Measurements from ENCODE around the gene GJC2.

DNA sequence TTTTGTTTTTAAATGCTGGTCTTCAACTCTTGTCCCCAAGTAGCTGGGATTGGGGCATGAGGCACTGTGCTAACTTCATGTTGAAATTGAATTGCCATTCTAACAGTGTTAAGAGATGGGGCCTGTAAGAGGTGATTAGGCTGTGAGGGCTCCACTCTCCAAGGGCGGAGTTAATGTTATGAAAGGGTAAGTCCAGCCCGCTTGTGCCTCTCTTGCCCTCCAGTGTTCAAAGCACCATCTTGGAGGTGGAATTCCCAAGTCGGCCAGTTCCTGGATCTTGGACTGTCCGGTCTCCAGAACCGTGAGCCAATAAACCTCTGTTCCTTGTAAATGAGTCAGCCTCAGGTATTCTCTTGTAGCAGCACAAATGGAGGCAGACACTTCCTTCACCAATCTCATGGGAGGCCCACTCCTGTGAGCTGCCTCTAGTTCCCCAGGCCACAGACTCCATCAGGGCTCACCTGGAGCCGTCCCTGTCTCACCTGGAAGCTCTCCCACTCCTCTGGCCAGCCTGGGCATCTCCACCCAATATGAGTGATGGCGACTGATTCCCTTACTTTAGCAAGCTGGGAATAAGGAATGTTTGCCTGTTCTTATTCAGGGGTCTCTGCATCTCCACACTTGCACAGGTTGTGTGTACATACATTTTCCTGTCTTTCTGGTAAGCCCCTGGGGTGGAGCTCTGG is 31.4 kb downstream of the GJC2 start:
- TF ChIP-seq, protein P1, sequence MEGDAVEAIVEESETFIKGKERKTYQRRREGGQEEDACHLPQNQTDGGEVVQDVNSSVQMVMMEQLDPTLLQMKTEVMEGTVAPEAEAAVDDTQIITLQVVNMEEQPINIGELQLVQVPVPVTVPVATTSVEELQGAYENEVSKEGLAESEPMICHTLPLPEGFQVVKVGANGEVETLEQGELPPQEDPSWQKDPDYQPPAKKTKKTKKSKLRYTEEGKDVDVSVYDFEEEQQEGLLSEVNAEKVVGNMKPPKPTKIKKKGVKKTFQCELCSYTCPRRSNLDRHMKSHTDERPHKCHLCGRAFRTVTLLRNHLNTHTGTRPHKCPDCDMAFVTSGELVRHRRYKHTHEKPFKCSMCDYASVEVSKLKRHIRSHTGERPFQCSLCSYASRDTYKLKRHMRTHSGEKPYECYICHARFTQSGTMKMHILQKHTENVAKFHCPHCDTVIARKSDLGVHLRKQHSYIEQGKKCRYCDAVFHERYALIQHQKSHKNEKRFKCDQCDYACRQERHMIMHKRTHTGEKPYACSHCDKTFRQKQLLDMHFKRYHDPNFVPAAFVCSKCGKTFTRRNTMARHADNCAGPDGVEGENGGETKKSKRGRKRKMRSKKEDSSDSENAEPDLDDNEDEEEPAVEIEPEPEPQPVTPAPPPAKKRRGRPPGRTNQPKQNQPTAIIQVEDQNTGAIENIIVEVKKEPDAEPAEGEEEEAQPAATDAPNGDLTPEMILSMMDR (IDR thresholded peaks at IDR 0.05): no peak
- TF ChIP-seq POLR2A (IDR thresholded peaks at IDR 0.05): no peak
